Inferior parietal cortex (tissue), 1 donor: Measurements from ENCODE around the gene EPHA8.

Experiments used
- DNase-seq: peaks from one replicate; pipeline ENCODE4 v3.0.0-alpha.2; 2016; ENCODE audit errors: extremely low spot score

Gene EPHA8

DNA sequence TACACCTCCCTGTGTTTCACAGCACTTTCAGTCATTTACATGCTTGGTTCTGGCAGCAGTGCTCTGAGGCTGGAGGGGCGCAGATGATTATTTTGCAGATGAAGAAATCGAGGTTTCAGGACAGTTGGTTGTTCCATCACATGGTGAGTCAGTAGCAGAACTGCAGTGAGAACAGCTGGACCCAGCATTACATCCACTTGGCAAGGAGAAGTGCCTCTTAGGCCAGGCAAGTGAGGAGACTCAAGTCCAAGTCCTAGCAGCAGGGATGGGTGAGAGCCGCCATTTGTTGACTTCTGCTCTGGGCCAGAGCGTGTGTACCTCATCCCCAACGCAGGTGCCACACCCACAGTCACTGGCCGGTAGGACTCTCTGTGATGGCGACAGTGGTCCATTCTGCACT, 26.8 kb upstream of the EPHA8 start:
- no peak for DNase-seq

DNA sequence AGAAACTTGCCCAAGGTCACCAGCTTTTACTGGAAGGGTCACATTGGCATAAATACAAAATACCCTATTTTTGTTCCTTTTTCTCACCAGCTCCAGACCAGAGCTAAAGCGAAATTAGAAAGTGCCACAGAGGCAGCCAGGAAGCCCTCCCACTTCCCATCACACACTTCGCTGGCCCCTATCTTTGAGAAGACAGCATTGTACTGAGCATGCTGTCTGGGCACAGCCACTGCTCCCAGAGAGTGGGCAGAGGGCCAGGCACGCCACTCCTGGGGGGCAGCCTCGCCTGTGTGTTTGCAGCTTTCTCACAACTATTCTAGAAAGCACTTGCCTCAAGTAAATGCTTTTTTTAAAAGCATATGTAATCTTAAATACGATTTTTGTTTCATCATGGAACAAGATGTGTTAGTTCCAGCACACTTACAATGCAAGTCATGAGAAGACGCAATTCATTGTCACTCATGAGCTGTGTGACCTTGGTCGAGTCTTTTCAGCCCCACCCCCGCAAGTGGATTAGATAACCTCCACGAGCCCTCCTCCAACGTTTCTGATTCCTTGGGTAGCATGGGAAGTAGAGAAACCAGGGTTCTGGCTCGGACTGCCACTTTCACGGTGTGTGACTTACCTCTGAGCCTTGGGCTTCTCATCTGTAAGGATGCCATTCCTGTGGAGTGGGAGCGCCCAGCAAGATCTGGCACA, 25.7 kb upstream of the EPHA8 start:
- DNase-seq, result no peak

DNA sequence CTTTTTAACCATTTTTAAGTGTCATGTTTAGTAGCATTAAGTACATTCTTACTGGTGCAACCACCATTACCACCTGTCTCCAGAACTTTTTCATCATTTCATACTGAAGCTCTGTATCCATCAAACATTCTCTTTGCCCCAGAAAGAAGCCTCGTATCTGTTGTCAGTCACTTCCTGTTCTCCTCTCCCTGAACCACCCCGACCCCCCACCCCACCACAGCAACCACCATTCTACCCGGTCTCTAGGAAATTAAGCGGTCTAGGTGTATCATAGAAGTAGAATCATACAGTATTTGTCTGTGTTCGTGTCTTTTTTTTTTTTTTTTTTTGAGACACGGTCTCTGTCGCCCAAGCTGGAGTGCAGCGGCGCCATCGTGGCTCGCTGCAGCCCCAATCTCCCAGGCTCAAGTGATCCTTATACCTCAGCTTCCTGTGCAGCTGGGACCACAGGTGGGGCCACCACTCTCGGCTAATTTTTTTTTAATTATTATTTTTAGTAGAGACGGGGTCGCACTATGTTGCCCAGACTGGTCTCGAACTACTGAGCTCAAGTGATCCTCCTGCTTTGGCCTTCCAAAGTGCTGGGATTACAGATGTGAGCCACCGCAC, 23.7 kb upstream of the EPHA8 start:
- DNase-seq, result no peak

DNA sequence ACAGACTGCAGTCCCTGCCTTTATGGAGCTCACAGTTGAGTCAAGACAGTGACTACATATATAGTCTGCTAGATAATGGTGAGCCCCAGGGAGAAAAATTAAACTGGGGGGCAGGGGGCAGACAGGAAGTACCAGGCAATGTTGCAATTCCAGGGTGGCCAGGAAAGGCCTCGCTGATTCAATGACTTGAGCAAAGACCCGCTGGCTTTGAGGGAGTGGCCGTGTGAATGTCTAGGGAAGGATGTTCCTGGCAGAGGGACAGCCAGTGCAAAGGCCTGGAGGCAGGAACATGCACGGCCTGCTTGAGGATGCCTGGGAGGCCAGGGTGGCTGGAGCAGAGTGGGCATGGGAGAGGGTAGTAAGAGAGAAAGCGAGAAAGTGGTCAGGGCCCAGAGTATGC, 23.0 kb upstream of the EPHA8 start:
- DNase-seq, result no peak

DNA sequence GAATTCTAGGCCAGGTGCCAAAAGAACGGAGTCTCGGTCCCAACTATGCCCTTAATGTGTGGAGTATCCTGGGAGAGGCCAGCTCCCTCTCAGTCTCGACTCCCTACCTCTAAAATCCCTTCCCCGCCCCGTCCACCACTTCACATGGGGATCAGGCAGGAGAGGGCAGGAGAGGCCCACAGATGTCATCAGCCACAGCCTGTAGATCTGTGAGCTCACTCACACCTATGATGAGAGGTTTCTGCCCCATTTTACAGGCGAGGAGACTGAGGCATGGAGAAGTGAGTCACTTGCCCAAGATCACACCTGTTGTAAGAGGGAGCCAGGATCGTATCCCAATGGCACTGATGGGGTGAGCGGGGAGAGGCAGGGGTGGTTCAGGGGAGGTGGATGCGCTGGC, 20.4 kb upstream of the EPHA8 start:
- DNase-seq, result no peak

DNA sequence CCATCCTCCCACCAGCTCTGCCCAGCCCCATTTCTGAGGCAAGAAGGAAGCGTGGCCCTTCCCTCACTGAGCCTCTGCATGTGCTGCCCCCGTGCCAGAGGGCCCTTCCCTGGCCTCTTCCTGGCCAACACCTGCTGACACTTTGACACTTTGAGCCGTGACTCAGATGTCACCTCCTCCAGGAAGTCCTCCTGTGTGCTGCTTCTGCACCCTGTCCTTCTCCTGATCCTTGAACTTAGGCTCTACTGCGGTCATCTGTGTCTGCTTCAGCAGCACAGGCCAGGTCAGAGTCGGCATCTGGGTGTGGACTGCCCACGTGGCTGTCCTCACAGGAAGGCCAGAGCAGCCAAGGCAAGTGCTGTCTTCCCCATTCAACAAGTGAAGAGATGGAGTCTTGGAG, 19.6 kb upstream of the EPHA8 start:
- no peak for DNase-seq

DNA sequence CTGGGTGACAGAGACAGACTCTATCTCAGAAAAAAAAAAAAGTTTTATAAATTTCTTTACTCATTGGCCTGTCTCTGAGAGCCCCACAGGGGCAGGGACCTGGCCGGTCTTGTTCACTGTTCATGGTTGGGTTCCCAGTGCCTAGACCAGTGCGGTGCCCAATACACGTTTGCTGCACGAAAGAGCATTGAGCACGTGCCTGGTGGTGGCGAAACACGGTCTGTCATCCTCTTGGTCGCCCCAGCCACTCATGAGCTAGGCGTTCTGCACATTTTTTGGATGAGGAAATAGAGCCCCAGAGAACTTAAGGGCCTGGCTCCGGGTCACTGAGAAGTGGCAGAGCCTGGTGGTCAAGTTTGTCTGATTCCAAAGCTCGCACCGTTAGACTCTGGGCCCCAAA, 18.7 kb upstream of the EPHA8 start:
- no peak for DNase-seq

DNA sequence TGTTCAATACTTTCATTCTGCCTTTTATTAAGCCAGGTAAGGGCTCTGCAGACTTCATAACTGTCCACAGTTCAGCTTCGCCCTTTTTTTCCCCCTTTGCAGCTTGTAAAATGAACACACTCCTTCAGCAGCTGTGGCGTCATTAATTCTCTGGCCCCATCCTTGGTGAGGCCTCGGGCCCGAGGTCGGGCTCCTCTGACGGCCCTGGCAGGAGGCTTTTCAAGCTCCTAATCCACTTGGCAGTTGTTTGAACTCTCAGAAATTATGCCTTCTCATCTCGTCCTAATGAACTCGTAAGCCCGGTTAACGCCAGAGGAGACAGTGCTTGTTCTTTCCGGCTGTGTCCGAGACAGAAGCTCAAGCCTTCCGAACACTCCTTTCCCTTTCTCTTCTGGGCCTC, 18.1 kb upstream of the EPHA8 start:
- no peak for DNase-seq

DNA sequence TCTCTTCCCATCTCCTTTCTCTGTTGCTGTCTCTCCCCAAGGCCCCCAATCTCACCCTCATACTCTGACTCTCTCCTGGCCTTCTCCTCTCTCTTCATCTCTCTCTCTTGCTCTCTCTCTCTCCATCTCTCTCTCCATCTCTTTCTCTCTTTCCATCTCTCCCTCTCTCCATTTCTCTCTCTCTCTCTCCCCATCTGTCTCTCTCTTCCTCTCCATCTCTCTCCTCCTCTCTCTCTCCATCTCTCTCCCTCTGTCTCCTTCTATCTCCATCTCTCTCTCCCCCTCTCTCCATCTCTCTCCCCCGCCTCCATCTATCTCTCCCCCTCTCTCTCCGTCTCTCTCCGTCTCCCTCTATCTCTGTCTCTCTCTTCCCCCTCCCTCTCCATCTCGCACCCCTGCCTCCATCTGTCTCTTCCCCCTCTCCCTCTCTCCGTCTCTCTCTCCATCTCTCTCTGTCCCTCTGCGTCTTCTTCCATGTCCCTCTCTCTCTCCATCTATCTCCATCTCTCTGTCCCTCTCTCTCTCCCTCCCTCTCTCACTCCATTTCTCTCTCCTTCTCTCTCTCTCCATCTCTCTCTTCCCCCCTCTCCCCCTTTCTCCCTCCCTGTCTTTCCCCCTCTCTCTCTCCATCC, 16.0 kb upstream of the EPHA8 start:
- DNase-seq, result no peak

DNA sequence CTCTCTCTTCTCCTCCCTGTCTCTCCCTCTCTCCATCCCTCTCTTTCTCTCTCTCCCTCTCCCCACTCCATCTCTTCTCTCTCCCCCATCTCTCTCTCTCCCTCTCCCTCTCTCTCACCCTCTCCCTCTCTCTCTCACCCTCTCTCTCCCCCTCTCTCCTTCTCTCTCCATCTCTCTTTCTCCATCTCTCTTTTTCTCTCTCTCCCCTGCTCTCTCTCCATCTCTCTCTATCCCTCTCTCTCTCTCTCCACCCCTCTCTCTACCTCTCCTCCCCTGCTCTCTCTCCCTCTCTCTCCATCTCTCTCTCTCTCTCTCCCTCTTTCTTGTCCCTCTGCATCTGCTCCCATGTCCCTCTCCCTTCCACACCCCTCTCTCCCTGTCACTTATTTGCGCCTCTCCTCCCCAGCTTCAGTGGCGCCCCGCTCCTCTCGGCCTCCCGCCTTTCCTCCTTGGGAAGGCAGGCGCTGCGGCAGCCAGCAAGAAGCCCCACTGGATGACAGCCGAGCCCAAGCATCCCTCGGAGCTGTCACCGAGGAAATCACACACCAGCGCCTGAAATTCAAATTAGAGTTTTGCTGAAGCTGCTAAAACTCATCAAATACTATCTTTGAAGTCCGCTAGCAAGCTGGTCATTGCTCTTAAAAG, 15.3 kb upstream of the EPHA8 start:
- no peak for DNase-seq

DNA sequence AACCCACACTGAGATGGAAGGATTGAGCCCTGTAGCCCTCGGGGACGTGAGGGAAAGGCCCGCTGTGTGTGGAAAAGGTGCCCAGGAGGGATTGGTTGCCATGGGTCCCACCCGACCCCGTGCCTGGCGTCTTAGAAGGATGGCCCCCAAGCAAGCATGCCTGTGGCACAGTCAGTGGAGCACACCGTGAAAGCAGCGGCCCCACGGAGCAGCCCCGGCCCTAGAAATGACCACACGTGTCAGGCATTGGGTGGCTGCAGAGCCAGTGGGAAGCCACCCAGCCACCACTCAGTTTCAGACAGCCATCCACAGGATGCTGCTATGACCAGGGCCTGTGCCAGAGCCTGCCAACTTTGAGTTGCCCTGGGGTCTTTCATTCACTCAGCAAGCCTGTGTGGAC, 13.3 kb upstream of the EPHA8 start:
- no peak for DNase-seq

DNA sequence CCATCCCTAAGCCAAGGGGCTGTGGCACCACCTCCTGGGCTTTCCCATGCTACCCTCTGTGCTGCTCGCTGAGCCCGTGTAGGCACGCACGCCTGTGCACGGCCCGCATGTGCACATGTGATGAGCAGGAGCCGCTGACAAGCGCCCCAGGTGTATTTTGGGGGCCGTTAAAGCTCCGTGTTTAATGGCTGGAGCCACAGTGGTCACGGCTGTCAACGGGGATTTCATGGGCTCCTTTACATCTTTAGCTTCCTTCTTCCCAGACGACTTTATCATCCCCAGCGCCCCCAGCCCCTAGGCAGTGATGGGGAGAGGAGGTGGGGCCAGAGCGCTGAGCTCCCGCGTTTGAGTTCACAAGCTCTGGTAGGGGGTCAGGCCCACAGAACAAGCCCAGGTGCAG, 11.7 kb upstream of the EPHA8 start:
- DNase-seq, result no peak

DNA sequence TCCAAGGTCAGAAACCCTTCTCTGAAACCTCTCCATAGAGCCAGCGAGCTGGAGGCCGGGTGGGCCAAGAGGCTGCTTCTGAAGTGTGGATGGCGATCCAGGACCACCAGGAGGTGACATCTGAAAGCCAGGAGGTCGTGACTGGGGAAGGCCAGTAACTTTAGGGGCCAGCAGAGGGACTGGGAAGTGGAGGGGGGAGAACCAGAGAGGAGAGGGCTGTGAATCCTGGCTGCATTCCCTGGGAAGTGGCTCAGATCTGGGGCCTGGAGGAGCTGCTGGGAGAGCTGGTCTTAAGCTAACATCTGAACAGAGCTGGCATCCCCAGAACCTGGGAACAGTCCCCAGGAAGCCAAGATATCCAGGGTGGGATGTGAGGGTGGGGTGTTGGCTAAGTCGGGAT, 11.3 kb upstream of the EPHA8 start:
- no peak for DNase-seq

DNA sequence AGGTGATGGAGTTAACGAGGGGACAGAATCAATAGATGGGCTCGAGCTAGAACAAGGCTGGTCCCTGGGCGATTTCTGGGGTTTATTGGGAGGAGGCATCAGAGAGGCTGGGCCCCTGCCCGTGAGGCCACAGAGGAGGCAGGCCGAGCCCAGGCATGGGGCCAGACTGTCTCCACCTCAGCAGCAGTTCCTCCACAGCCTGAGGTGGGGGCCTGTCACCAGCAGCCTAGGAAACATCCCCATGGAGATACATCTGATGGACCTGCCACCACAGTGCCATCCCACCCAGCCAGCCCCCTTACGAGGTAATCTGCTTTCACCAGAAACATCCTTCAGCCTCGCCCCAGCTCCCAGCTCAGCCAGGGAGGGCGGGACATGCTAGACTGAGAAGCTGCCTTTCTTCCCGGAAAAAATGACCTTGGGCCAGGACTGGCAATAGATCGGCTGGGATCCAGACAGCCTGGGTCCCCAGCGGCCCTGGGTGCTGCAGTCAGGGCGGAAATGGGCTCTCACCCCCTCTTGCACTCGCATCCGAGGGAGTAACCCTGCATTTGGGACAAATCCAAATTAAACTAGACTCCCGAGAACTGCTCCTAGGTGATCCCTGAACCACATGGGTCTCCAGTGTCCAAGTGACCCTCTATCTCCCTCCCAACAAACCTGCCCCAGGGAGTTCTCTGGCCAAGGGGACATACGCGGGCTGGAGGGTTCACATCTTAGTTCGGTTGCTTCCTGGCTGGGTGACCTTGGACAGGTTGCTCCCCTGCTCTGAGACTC, 10.0 kb upstream of the EPHA8 start:
- no peak for DNase-seq

DNA sequence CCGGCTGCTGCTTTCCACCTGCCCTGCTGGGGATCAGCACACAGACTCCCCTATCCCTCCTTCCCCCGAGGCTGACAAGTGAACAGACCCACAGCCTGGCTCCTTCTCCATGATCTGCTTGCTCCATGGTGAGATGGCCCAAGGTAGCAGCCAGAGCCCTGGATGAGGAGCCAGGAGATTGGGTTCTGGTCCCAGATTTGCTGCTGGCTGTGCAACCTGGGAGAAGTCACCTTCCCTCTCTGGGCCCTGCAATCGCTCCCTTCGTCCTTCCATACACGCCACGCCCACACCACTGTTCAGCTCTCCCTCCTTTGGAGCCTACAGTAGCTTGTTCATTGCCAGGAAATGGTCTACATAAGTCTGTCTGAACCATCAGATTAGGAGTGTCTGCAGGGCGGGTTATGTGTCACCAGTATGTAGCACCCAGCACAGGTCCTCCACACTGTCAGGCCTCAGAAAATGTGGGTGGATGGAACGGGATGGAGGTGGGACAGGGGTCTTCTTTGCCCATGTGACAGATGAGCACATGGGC, 9.2 kb upstream of the EPHA8 start:
- DNase-seq, result no peak

DNA sequence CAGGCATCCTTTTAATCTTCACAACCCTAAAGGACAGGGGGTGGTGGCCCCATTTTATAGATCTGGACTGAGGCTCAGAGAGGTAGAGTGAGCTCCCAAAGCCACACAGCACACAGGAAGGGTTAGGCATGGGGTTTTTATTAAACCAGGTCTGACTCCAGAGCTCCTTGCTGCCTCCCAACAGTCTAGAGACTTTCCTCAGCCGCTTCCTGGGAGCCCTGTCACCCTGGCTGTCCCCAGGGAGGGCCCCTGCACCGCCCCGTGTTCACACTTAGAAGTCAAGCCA, 8.0 kb upstream of the EPHA8 start:
- DNase-seq, result no peak

DNA sequence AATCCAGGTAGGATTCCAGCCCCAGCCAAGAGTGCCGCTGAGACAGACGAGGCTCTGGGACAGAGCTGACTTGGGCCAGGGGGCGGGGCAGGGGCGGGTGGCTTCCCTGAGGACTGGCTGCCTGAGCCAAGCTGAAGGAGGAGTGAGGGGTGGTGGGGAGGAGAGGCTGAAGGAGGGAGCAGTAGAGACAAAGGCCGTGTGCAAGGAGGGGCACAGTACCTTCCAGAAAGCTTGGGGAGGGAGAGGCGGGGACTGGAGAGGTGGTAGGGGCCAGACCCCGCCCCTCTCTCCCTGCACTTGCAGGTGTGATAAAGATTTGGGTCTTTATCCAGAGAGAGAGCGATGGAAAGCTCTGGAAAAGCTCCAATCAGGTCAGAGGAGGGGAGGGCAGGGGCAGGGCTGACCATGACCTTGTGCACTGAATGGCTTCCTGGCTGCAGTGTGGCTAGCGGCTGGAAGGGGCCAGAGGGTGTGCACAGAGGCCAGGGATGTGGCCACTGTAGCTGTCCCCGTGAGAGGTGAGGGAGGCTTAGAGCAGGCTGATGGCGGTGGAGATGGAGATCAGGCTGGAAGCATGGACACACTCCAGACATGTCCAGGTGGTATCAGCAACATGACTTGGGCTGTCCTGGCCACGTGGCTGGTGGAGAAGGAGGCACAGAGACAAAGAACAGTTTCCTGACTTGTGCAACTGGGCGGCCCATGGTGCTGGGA, 6.7 kb upstream of the EPHA8 start:
- no peak for DNase-seq

DNA sequence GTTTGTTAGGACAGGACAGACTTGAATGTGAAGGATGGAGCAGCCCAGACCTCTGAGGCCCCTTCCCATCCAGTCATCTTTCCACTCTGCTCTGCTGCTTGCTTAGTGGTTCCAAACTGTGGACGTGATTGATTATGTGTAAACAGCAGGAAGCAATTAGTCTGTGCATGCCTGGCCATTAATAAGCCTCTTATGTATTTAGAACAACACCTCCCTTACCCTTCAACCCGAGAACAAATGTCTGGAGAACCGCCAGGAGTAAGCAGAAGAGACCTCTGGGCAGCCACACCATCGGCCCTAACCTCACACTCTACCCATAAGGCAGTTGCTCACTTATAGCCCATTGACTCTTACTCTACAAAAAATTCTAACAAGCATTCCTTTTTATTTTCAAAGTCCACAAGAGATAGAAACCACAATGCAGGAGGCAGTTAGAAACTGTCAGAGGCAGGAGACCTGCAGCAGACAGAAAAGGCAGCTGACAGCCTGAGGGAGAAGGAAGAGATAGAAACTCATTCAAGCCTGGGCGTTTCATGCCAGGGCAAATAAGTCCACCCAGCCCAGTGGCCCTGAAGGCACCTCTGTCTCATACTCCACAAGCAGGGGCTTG, 5.8 kb upstream of the EPHA8 start:
- DNase-seq, result no peak

DNA sequence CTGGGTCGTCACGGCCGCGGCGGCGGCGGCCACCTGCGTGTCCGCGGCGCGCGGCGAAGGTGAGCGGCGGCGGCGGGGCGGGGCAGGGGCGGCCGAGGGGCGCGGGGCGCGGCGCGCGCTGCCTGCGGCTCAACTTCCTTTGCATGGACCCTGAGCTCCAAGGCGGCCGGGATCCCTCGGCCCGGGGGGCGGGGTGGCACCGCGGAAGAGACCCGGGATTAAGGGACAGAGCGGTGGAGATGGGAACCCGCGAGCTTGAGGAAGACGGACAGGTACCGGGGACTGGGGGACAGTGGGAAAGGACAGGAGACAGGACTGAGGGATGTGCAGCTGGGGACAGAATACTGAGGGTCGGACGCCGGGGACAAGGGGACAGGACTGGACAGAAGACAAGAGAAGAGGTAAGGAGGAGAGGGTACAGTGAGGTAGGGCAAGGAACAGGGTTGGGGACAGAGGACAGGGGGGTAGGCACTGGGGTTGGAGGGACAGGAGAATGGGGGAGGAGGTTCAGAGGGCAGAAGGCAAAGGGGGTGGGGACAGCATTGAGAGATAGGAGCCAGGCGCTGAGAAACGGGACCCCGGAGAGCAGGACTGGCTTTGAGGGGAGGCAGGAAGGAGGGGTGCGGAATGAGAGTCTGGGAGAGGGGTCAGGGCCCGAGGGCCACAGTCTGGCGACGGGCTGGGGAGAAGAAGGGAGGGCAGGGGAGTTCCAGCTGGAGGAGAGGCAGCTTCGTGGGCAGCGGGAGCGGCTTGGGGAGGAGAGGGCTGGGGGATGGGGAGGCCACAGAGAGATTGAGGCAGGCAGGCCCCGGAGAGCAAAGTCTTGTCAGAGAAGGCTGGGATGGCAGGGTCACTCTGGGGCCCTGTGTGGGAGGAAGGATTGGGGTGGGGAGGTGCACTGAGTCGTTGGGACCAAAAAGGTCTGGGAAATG, 648 bp downstream of the EPHA8 start:
- no peak for DNase-seq

DNA sequence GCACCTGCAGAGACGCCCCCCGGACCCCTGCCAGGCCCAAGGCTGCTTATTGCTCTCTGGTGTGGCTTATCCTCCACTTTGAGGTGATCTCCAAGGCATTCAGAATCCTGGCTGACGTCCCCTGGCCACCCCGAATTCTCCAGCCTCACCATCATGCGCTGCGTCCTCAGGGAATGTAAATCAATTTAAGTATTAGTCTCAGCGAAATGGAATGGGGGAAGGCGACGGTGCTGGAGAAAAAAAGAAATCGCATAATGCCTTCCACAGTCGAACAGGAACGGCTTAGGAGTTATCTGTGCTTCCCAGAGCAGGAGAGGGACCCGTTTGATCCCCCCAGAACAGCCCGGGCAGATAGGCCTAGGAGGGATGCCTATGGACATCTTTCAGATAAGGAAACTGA, 2.9 kb downstream of the EPHA8 start:
- DNase-seq, result no peak
